K562 (cell line): Measurements from ENCODE around the gene ABCA7. TPM values are rescaled to one million over a fixed set of nuclear protein-coding genes. Genes with fewer than 3 reads are reported as not detected.
A peak's percentile ranks its signal among the peaks of the same experiment; 100 is the strongest.

Experiments
- DEAF1 ChIP-seq: fragments of 450-650 bp; formaldehyde crosslinking; IDR thresholded peaks from 2 replicates; pipeline ENCODE4 v1.4.0; 2020; ENCODE audit warnings: mild to moderate bottlenecking, moderate library complexity
- FOSL1 ChIP-seq: fragments of 200-800 bp; sonication (Bioruptor generic); conservative IDR thresholded peaks from 2 replicates; pipeline ENCODE4 v1.6.1; 2016; ENCODE audit warnings: missing genetic modification characterization, missing compliant biosample characterization
- FOXO4 ChIP-seq: fragments of 450-650 bp; formaldehyde crosslinking; IDR thresholded peaks from 2 replicates; pipeline ENCODE4 v1.4.0; 2020; ENCODE audit warnings: mild to moderate bottlenecking, moderate library complexity
- FUS ChIP-seq: fragments of 200-400 bp; formaldehyde crosslinking; optimal IDR thresholded peaks from 2 replicates; pipeline ENCODE3; 2017; ENCODE audit warnings: low read depth, low read length
- GABPB1 ChIP-seq: sonication (generic); formaldehyde crosslinking; IDR thresholded peaks from 2 replicates; pipeline ENCODE4 v1.8.0; 2022; ENCODE audit warnings: mild to moderate bottlenecking, missing genetic modification reagents
- GATAD2A ChIP-seq: fragments of 450-650 bp; IDR thresholded peaks from 2 replicates; pipeline ENCODE4 v1.6.1; 2017
- MECOM ChIP-seq: fragments of 250-450 bp; sonication (Bioruptor Pico); IDR thresholded peaks from 2 replicates; pipeline ENCODE4 v1.8.0; 2022; ENCODE audit warnings: inconsistent platforms
- MNT ChIP-seq, 2 experiments: fragments of 450-650 bp; conservative IDR thresholded peaks; 2 replicates each; pipeline ENCODE4 v1.6.1; 2017; ENCODE audit warnings: mild to moderate bottlenecking in 2 of 2, moderate library complexity in 2 of 2
- NCOA1 ChIP-seq: fragments of 450-650 bp; IDR thresholded peaks from 2 replicates; pipeline ENCODE4 v1.6.1; 2016; ENCODE audit warnings: low read depth
- NFIC ChIP-seq: fragments of 450-650 bp; IDR thresholded peaks from 2 replicates; pipeline ENCODE4 v1.6.1; 2017; ENCODE audit warnings: mild to moderate bottlenecking, inconsistent platforms
- RBM15 ChIP-seq: fragments of 200-400 bp; formaldehyde crosslinking; IDR thresholded peaks from 2 replicates; pipeline ENCODE4 v1.6.1; 2018; ENCODE audit warnings: mild to moderate bottlenecking, low read length, moderate library complexity; ENCODE audit not compliant: insufficient read depth
- SAFB ChIP-seq: fragments of 200-400 bp; formaldehyde crosslinking; IDR thresholded peaks from 2 replicates; pipeline ENCODE4 v1.6.1; 2017; ENCODE audit warnings: low read depth, low read length, borderline replicate concordance
- SMARCE1 ChIP-seq: fragments of 450-650 bp; IDR thresholded peaks from 2 replicates; pipeline ENCODE4 v1.7.1; 2016; ENCODE audit warnings: mild to moderate bottlenecking
- TCF15 ChIP-seq: fragments of 250-450 bp; sonication (Bioruptor Pico); IDR thresholded peaks from 2 replicates; pipeline ENCODE4 v1.8.0; 2022; ENCODE audit warnings: moderate library complexity, mild to moderate bottlenecking, inconsistent platforms
- TEAD1 ChIP-seq, 2 experiments: fragments of 450-650 bp in 1 of 2; sonication (generic) in 1 of 2; formaldehyde crosslinking; IDR thresholded peaks; 2 replicates each; pipeline versions ENCODE4 v1.4.0 to v1.8.0; 2020 to 2022; ENCODE audit warnings: mild to moderate bottlenecking in 2 of 2, missing genetic modification reagents in 1 of 2
- TRIM24 ChIP-seq, 2 experiments: fragments of 450-650 bp; IDR thresholded peaks; 2 replicates each; pipeline ENCODE4 v1.6.1; 2016
- ZHX1 ChIP-seq: fragments of 150-350 bp; conservative IDR thresholded peaks from 2 replicates; pipeline ENCODE4 v1.6.1; 2014; ENCODE audit warnings: low read length
- ZKSCAN8 ChIP-seq: fragments of 200-800 bp; sonication (Bioruptor generic); IDR thresholded peaks from 2 replicates; pipeline ENCODE4 v1.6.1; 2016; ENCODE audit warnings: missing genetic modification characterization, missing compliant biosample characterization
- ZNF76 ChIP-seq: fragments of 250-450 bp; sonication (Bioruptor Pico); IDR thresholded peaks from 2 replicates; pipeline ENCODE4 v1.4.0; 2020; ENCODE audit warnings: mild to moderate bottlenecking, moderate library complexity, borderline replicate concordance
- ZNF77 ChIP-seq: fragments of 250-450 bp; sonication (Bioruptor Pico); IDR thresholded peaks from 2 replicates; pipeline ENCODE4 v1.5.0; 2020
- ZNF778 ChIP-seq: fragments of 450-650 bp; formaldehyde crosslinking; IDR thresholded peaks from 2 replicates; pipeline ENCODE4 v1.4.0; 2020; ENCODE audit warnings: mild to moderate bottlenecking, moderate library complexity
- polyA plus RNA-seq, 8 experiments: library from polyadenylated mRNA; depleted of rRNA in 4 of 8; stranded (reverse) in 5 of 8; unstranded in 3 of 8; fragments of >200 nt; fragmentation: Nextera tagmentation in 2 of 8; fragmentation: Illumina TruSeq in 1 of 8; extraction: Ambion mirVana in 2 of 8; extraction: Trizol in 1 of 8; gene quantifications; 2 replicates each; pipeline versions ENCODE4 v1.2.1 to v1.2.3, GENCODE V29; 2011 to 2014; ENCODE audit warnings: inconsistent platforms in 1 of 8, missing spikeins in 1 of 8
- total RNA-seq, 7 experiments: library from RNA; depleted of rRNA in 6 of 7; stranded (reverse); fragments of >200 nt in 6 of 7; fragmentation: Illumina TruSeq in 2 of 7; extraction: Trizol in 2 of 7; gene quantifications; 2 replicates each; pipeline versions ENCODE4 v1.2.1 to v1.2.3, GENCODE V29; 2011 to 2021; ENCODE audit warnings: low replicate concordance in 1 of 7

Gene ABCA7
- total and polyA plus RNA-seq, 9 of the 15 experiments (the other 6 are each of a cell fraction or from before 2014, with no cell fraction given): 2.3 to 96.1 (median 31.2) TPM

GRCh38 chr19:1040476-1041271 is 767 bp downstream of the ABCA7 start (continued):
- TF ChIP-seq SAFB (no peak), MECOM (CRISPR knock-in tag) (peak; percentile 43; the same call in 1 of the 2 replicates), DEAF1 (no peak), ZHX1 (no peak), TRIM24 (IDR thresholded peaks at IDR 0.05) (no peak; a peak in 1 of 4 replicates), FOXO4 (no peak), ZNF76 (CRISPR knock-in tag) (no peak), FOSL1 (no peak), ZNF778 (CRISPR knock-in tag) (no peak), TCF15 (no peak), MNT (conservative IDR thresholded peaks at IDR 0.05) (no peak; a peak in 1 of 4 replicates), NFIC (peak; percentile 62), ZKSCAN8 (CRISPR knock-in tag) (peak; percentile 100), TEAD1 (CRISPR knock-in tag; IDR thresholded peaks at IDR 0.05) (no peak; a peak in 1 of 4 replicates), RBM15 (no peak), FUS (no peak), ZNF77 (CRISPR knock-in tag) (no peak), NCOA1 (peak; percentile 48; the same call in 1 of the 2 replicates), GABPB1 (CRISPR knock-in tag) (0 out of 2 replicates have a peak, but pooled peaks have one; percentile 26), GATAD2A (0 out of 2 replicates have a peak, but pooled peaks have one; percentile 21), SMARCE1 (no peak; the same call in 1 of the 2 replicates)
